ENCODE data around the gene ADAM33.

The ADAM33 gene

DNA sequence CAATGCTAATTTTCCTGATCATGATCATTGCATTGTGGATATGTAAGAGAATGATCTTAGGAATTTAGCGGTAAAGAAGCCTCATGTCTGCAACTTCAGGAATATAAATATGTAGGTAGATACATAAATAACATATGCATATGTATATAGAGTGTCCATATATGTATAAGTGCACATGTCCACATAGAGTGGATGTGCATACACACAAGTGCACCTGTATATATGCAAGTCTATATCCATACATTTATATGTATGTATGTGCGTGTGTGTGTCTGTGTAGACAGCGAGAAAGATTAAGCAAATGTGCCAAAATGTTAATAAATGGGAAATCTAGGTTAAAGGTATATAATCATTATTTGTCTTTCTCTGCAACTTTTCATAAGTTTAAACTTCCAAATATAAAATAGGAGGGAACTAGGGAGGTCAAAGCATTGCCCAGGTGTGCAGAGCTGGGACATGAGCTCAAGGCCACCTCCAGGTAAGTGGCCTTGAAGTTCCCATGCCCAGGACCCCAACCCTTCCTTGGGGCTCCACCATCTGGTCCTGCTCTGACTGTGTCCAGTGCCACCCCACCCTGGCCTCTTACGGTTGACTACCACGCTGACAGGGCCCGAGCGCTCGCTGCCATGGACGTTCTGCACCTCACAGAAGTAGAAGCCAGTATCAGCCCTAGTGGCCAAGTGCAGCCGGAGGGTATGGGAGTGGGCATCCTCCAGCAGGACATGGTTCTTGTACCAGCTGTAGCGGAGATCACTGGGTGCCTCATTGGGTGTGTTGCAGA is 21.0 kb upstream of the ADAM33 start:
- H3K27ac ChIP-seq, result no peak overlapping the region
- H3K4me1 ChIP-seq (ENCODE audit: control insufficient read depth in 1 of 2, insufficient read depth in 1 of 2, low read depth in 1 of 2, low read length in 1 of 2), result no peaks in the 10 kb centered on the region
- H3K27me3 ChIP-seq, result no peaks in the 10 kb centered on the region
- H3K36me3 ChIP-seq, result no peaks in the 10 kb centered on the region
- H3K4me3 ChIP-seq (ENCODE audit: low read depth in 1 of 2, low read length in 1 of 2), result no peak overlapping the region
- no peaks in the 10 kb centered on the region for H3K9me3 ChIP-seq
- TF ChIP-seq, protein P1, sequence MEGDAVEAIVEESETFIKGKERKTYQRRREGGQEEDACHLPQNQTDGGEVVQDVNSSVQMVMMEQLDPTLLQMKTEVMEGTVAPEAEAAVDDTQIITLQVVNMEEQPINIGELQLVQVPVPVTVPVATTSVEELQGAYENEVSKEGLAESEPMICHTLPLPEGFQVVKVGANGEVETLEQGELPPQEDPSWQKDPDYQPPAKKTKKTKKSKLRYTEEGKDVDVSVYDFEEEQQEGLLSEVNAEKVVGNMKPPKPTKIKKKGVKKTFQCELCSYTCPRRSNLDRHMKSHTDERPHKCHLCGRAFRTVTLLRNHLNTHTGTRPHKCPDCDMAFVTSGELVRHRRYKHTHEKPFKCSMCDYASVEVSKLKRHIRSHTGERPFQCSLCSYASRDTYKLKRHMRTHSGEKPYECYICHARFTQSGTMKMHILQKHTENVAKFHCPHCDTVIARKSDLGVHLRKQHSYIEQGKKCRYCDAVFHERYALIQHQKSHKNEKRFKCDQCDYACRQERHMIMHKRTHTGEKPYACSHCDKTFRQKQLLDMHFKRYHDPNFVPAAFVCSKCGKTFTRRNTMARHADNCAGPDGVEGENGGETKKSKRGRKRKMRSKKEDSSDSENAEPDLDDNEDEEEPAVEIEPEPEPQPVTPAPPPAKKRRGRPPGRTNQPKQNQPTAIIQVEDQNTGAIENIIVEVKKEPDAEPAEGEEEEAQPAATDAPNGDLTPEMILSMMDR (IDR thresholded peaks at IDR 0.05), result no peak

DNA sequence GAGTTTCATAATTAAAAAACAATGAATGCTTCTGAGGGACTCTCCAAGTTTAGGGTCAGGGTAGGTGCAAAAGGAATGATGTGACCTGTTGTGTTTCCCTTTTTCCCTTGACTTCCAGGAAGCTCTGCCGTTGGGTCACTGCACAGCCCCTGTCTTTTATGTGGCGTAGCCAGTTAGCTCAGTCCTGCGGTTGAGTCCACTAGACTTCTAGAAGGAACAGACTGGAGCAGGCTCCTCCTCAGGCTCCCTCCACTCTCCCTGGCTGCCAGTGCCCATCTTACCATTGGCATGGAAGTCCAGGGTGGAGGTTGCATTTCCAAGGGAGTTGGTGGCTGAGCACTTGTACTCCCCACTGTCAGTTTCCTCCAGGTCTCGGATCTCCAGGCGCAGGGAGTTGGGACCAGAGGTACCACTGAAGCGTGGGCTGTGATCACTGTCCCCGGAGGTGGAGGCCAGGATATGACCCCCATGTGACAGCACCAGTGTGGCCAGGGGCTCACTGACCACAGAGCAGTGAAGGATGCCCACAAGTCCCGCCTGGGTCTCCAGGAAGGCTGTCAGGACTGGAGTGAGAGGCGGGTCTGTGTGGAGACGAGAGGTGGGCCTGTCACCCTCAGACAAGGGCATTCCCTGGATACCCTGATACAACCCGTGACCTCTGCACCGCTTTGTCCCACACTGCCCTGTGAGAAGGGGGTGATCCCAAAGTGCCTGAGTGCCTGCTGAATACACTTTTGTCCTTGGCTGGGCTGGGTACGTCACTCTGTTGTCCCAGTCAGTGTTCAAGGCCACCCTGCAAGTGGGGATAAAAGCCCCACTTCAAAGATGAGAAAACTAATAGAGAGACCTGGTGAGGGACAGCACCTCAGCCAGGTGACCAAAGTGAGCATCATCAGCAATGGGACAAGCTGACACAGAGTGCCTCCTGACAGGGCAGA is 19.5 kb upstream of the ADAM33 start:
- Histone ChIP-seq H3K27me3 (no peaks in the 10 kb centered on the region), H3K36me3 (no peaks in the 10 kb centered on the region), H3K4me1 (ENCODE audit: control insufficient read depth in 1 of 2, insufficient read depth in 1 of 2, low read depth in 1 of 2, low read length in 1 of 2) (no peaks in the 10 kb centered on the region), H3K9me3 (no peaks in the 10 kb centered on the region), H3K27ac (no peak overlapping the region), H3K4me3 (ENCODE audit: low read depth in 1 of 2, low read length in 1 of 2) (no peak overlapping the region)
- TF ChIP-seq, protein P1 (IDR thresholded peaks at IDR 0.05), result no peak

DNA sequence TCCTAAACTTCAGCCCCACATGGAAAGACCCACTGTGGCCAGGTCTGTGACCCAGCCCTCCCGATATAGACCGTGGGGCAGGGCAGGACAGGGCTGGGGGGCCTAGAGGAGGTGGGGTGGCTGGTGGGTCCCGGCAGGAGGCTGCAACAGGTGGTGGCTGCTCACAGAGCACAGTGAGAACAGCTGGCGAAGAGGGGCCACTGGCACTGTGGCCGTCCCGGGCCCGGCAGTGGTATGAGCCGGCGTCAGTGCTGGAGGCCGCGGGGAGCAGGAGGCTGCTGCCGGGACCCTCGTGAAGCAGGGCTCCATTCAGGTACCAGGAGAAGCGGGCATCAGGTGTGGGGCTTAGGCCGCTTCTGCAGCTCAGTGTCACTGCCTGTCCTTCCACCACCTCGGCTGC is 17.2 kb upstream of the ADAM33 start:
- no peaks in the 10 kb centered on the region for H3K4me1 ChIP-seq (ENCODE audit: control insufficient read depth in 1 of 2, insufficient read depth in 1 of 2, low read depth in 1 of 2, low read length in 1 of 2)
- TF ChIP-seq, protein P1 (IDR thresholded peaks at IDR 0.05), result no peak
- no peaks in the 10 kb centered on the region for H3K27me3 ChIP-seq
- no peaks in the 10 kb centered on the region for H3K36me3 ChIP-seq
- no peaks in the 10 kb centered on the region for H3K9me3 ChIP-seq
- no peak overlapping the region for H3K27ac ChIP-seq
- no peak overlapping the region for H3K4me3 ChIP-seq (ENCODE audit: low read depth in 1 of 2, low read length in 1 of 2)

DNA sequence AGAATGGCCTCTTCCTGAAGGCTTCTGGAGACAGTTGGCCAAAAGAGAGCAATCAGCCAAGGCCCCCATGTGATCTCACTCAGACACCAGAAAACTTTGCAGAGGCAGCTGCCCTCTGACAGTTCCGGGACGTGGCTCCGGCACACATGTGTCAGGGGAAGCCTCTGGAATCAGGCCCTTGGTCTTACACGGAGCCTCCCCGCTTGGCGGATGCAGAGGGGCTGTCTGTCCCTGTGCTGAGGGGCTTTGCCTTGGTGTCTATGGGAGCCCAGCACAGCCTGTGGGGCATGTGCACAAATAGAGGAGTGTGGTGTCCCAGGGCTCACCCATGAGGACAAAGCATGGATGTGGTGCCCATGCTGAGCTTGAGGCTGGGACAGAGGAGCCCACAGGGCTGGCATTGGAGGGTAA is 16.8 kb upstream of the ADAM33 start:
- Histone ChIP-seq H3K4me3 (ENCODE audit: low read depth in 1 of 2, low read length in 1 of 2) (no peak overlapping the region), H3K9me3 (no peaks in the 10 kb centered on the region), H3K27ac (no peak overlapping the region), H3K36me3 (no peaks in the 10 kb centered on the region), H3K4me1 (ENCODE audit: control insufficient read depth in 1 of 2, insufficient read depth in 1 of 2, low read depth in 1 of 2, low read length in 1 of 2) (no peaks in the 10 kb centered on the region), H3K27me3 (no peaks in the 10 kb centered on the region)
- TF ChIP-seq, protein P1 (IDR thresholded peaks at IDR 0.05), result no peak

DNA sequence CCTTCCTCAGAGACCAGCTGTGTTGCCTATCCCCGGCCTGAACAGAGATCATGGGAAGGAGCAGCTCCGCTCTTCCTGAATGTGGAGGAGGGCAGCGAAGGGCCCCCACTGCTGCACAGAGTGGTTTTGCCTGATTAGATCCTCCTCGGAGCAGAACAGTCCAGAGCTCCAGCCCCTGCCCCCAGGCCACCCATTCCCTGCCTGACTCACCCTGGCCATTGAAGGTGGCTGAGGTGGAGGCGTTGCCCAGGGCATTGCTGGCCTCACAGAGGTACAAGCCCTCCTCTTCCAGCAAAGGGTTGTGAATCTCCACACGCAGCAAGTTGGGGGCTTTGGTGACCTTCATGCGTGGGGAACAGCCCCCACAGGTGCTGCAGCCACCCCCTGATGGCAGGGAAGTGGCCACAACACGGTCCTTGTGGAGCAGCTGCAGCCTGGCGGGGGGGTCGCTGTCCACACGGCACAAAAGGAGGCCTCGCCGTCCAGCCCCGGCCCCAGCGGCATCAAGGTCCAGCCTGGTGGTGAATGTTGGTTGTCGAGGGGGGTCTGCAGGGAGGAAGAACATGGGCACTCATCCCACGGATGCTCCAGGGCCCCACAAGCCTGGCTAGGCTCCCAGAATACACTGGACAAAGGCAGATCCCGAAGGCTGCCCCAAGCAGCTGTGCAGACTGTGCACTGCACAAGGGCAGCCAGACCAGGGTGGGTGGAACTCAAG is 15.9 kb upstream of the ADAM33 start:
- Histone ChIP-seq H3K27me3 (no peaks in the 10 kb centered on the region), H3K9me3 (no peaks in the 10 kb centered on the region)
- TF ChIP-seq, protein P1 (IDR thresholded peaks at IDR 0.05), result no peak

More for the DNA sequence above, 15.9 kb upstream of the ADAM33 start:
- no peak overlapping the region for H3K4me3 ChIP-seq (ENCODE audit: low read depth in 1 of 2, low read length in 1 of 2)
- no peaks in the 10 kb centered on the region for H3K4me1 ChIP-seq (ENCODE audit: control insufficient read depth in 1 of 2, insufficient read depth in 1 of 2, low read depth in 1 of 2, low read length in 1 of 2)
- no peaks in the 10 kb centered on the region for H3K36me3 ChIP-seq
- no peak overlapping the region for H3K27ac ChIP-seq
